Fibroblast of lung (primary cell): ENCODE results near the gene SPACA7.

ENCODE experiments used
- EZH2 ChIP-seq: IDR thresholded peaks from 2 replicates; pipeline ENCODE4 v1.5.1; 2012; ENCODE audit warnings: low read length, control low read depth, mild to moderate bottlenecking; ENCODE audit errors: missing control alignments
- TF ChIP-seq, protein P1 (sequence below), 2 donors: IDR thresholded peaks in 1 of 2; conservative IDR thresholded peaks in 1 of 2; 1 replicate in 1 of 2; 2 replicates in 1 of 2; pipeline ENCODE4 v1.5.1; 2011 to 2012; ENCODE audit warnings: low read length in 2 of 2, control low read depth in 1 of 2, inconsistent platforms in 1 of 2, low read depth in 1 of 2, mild to moderate bottlenecking in 1 of 2

DNA sequence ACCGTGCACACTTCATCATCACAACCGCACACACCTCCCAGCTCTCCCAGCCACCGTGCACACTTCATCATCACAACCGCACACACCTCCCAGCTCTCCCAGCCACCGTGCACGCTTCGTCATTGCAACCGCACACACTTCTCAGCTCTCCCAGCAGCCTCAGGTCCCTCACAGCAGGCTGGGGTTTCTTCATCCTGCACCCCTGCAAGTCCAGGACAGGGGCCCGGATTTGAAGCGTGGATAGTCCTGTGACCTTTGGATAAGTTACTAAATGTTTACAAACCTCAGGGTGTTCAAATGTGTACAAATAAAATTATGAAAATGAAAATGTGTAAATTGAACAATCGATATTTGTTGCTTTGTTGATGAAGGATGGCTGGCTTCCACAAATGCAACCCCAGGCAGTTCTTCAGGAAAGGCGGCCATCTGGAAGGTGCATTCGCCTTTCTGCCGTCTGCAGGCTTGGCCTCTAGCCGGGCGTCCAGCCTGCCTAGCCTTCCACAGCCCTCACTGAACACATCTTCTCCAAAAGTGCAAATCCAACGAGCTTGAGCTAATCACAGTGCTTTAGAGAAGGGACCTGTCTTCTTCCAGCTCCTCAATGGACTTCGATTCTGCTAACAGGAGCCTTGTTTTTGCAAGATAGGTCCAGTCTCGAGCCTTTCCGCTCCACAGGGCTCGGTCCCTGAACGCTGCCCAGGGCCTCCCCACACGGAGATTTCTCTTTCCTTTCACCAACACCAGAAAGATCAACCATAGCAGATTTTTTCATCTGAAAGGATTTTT is 74.2 kb downstream of the SPACA7 start:
- TF ChIP-seq, protein P1, sequence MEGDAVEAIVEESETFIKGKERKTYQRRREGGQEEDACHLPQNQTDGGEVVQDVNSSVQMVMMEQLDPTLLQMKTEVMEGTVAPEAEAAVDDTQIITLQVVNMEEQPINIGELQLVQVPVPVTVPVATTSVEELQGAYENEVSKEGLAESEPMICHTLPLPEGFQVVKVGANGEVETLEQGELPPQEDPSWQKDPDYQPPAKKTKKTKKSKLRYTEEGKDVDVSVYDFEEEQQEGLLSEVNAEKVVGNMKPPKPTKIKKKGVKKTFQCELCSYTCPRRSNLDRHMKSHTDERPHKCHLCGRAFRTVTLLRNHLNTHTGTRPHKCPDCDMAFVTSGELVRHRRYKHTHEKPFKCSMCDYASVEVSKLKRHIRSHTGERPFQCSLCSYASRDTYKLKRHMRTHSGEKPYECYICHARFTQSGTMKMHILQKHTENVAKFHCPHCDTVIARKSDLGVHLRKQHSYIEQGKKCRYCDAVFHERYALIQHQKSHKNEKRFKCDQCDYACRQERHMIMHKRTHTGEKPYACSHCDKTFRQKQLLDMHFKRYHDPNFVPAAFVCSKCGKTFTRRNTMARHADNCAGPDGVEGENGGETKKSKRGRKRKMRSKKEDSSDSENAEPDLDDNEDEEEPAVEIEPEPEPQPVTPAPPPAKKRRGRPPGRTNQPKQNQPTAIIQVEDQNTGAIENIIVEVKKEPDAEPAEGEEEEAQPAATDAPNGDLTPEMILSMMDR (conservative IDR thresholded peaks at IDR 0.05 in 1 of 2, IDR thresholded peaks at IDR 0.05 in 1 of 2; ENCODE audit: low read depth in 1 of 2, low read length in 2 of 2), result no peak
- no peak for TF ChIP-seq EZH2
